Ascending aorta (tissue), 2 donors: ENCODE results near the gene IGSF3. TPM values are rescaled to one million over a fixed set of nuclear protein-coding genes. Genes with fewer than 3 reads are reported as not detected.

ENCODE experiments used
- DNase-seq, 2 donors: peaks; one replicate each; pipeline ENCODE4 v3.0.0-alpha.2; 2019; ENCODE audit warnings: low spot score in 2 of 2
- H3K27ac ChIP-seq, 2 donors: fragments of 200-600 bp; sonication (generic); one replicate each; pipeline ENCODE4 v1.5.1; 2016 to 2017; ENCODE audit warnings: mild to moderate bottlenecking in 1 of 2
- H3K27me3 ChIP-seq: fragments of 200-600 bp; sonication (generic); one replicate; pipeline ENCODE4 v1.5.1; 2017
- H3K36me3 ChIP-seq, 2 donors: fragments of 200-600 bp; sonication (generic); one replicate each; pipeline ENCODE4 v1.5.1; 2016
- H3K4me1 ChIP-seq, 2 donors: fragments of 200-600 bp; sonication (generic); one replicate each; pipeline ENCODE4 v1.5.1; 2016 to 2017; ENCODE audit warnings: mild to moderate bottlenecking in 1 of 2
- H3K4me3 ChIP-seq, 2 donors: fragments of 200-600 bp; sonication (generic); one replicate each; pipeline ENCODE4 v1.5.1; 2016 to 2017; ENCODE audit warnings: mild to moderate bottlenecking in 1 of 2
- H3K9me3 ChIP-seq, 2 donors: fragments of 200-600 bp; sonication (generic); one replicate each; pipeline ENCODE4 v1.5.1; 2016
- intact Hi-C: fragments of 100-400 bp; cut with DNase I; formaldehyde crosslinking; loops from one replicate; pipeline ENCODE4 v1.15.1; 2023
- total RNA-seq: library from RNA; depleted of rRNA; stranded (reverse); fragments of >200 nt; gene quantifications from one replicate; pipeline ENCODE4 v1.1.0, GENCODE V29; 2016
- TF ChIP-seq, protein P1 (sequence below), 3 experiments: fragments of 200-600 bp in 2 of 3; fragments of 450-650 bp in 1 of 3; sonication (generic) in 2 of 3; IDR thresholded peaks; one replicate each; pipeline ENCODE4 v1.5.1; 2016 to 2019; ENCODE audit warnings: antibody characterized with exemption in 3 of 3, mild to moderate bottlenecking in 1 of 3, moderate library complexity in 1 of 3

The IGSF3 gene
- total RNA-seq, 1 donor from 2014 or later: 0.64 TPM

DNA sequence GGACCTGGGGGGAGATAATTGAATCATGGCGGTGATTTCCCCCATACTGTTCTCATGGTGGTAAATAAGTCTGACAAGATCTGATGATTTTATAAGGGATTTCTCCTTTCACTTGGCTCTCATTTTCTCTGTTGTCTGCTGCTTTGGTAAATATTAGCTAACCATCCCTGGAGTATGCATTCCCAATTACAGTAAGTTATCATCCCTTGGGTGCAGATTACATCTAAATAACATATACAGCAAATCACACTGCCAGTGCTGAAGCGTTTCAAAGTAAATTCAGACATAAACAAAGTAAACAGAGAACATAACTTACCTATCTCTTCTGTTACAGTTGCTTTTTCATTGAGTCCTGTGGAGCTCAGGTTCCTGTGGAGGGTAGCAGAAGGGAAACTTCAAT lies 38.6 kb upstream of the IGSF3 start:
- DNase-seq: no peak
- TF ChIP-seq, protein P1, sequence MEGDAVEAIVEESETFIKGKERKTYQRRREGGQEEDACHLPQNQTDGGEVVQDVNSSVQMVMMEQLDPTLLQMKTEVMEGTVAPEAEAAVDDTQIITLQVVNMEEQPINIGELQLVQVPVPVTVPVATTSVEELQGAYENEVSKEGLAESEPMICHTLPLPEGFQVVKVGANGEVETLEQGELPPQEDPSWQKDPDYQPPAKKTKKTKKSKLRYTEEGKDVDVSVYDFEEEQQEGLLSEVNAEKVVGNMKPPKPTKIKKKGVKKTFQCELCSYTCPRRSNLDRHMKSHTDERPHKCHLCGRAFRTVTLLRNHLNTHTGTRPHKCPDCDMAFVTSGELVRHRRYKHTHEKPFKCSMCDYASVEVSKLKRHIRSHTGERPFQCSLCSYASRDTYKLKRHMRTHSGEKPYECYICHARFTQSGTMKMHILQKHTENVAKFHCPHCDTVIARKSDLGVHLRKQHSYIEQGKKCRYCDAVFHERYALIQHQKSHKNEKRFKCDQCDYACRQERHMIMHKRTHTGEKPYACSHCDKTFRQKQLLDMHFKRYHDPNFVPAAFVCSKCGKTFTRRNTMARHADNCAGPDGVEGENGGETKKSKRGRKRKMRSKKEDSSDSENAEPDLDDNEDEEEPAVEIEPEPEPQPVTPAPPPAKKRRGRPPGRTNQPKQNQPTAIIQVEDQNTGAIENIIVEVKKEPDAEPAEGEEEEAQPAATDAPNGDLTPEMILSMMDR (IDR thresholded peaks at IDR 0.05): no peak
- intact Hi-C loops: no loop called here
- Histone ChIP-seq H3K36me3 (no peaks in the 10 kb centered on the region), H3K4me1 (peaks cover 0 to 6% of the 10 kb centered on the region in 2 donors), H3K4me3 (no peak overlapping the region), H3K27ac (no peak overlapping the region), H3K9me3 (peaks cover 0 to 3% of the 10 kb centered on the region in 2 donors), H3K27me3 (no peaks in the 10 kb centered on the region)

DNA sequence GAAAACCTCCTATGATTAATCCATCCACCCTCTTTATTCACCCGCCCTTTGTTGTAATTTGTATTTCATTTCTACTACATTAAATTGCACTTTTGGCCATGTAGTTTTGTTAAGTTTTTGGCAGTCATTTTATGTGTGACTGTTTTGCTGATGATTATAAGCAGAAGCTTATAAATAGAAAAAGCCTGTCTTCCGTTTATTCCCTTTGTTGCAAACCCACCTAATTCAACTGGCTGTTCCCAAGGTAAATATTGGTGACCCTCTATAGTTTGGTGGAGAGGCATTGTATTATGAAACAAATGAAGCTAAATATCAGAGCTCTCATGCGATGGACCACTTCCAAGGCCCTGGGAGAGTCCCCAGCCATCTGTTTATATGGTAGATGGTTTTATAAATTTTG lies 36.7 kb upstream of the IGSF3 start:
- Histone ChIP-seq H3K4me3 (no peak overlapping the region), H3K27ac (no peak overlapping the region), H3K36me3 (no peaks in the 10 kb centered on the region), H3K4me1 (no peaks in the 10 kb centered on the region), H3K27me3 (no peaks in the 10 kb centered on the region), H3K9me3 (peaks cover 0 to 3% of the 10 kb centered on the region in 2 donors)
- no peak for DNase-seq
- TF ChIP-seq, protein P1 (IDR thresholded peaks at IDR 0.05): no peak
- intact Hi-C loops: no loop called here

DNA sequence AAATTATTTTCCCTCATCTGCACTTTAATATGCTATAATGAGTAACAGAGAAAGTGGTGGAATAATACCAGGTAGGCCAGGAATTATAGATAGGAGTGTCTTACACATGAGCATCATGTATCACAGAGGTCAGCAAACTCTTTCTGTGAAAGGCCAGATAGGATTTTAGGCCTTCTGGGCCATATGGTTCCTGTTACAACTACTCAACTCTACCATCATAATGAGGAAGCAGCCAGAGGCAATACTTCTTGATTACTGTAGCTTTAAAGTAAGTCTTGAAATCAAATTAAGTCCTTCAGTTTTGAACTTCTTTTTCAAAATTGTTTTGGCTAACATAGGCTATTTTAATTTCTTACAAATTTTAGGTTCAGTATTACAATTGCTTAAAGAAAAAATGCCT lies 32.1 kb upstream of the IGSF3 start:
- intact Hi-C loops: no loop called here
- peaks cover 0 to 3% of the 10 kb centered on the region in 2 donors for H3K9me3 ChIP-seq
- TF ChIP-seq, protein P1 (IDR thresholded peaks at IDR 0.05): no peak
- no peaks in the 10 kb centered on the region for H3K4me1 ChIP-seq
- no peaks in the 10 kb centered on the region for H3K36me3 ChIP-seq
- no peak for DNase-seq
- no peak overlapping the region for H3K4me3 ChIP-seq
- no peak overlapping the region for H3K27ac ChIP-seq
- H3K27me3 ChIP-seq: no peaks in the 10 kb centered on the region

DNA sequence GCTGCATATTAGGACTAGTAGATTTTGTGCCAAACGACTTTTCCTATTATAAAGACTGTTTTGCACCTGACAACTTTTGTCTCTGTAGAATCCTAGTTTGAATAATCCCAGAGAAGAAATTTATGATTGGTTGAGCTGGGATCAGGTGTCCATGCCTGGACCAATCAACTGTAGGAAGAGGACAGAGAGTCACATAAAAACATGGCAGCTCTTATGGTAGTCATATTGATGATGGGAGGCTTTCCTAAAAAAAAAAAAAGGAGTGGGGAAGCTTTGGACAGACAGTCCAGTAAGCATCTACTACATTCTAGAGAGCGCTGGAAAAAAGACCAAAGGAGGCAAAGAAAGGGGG lies 30.7 kb upstream of the IGSF3 start:
- Histone ChIP-seq H3K4me1 (no peaks in the 10 kb centered on the region), H3K27ac (no peak overlapping the region), H3K4me3 (no peak overlapping the region), H3K9me3 (peaks cover 0 to 3% of the 10 kb centered on the region in 2 donors), H3K36me3 (no peaks in the 10 kb centered on the region), H3K27me3 (no peaks in the 10 kb centered on the region)
- TF ChIP-seq, protein P1 (IDR thresholded peaks at IDR 0.05): no peak
- DNase-seq: no peak
- intact Hi-C loops: no loop called here

DNA sequence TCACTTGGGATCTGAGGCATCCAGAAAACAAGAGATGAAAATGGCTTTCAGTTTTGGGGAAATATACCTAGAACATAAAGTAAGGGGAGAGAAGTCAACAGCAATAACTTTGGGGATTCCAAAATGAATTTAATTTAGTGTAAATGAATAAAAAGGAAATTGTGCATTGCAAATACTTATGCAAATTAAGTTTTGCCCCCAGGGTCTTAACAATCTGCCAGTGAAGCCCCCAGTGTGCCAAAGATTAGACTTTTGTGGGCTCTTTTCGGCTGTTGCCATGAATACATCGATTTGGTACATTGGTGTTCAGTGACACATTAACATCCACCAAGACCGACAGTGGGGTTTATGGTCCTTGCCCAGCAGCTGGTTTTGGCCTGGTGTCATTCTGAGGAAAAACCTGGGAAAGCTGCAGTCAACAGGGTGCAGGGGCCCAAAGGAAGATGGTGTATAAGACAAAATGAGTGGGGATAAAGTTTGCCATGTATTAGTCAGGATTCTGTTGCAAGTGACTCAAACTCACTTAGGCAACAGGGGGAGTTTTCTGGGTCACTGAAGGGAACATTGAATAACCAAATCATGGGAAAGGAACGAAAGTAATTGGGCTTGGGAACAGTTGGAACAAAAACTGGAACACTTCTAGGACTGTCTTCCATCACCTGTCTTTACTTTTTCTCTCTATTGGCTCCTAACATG lies 30.2 kb upstream of the IGSF3 start:
- DNase-seq: no peak

More for the DNA sequence above, 30.2 kb upstream of the IGSF3 start:
- intact Hi-C loops: no loop called here
- Histone ChIP-seq H3K4me3 (no peak overlapping the region), H3K9me3 (no peaks in the 10 kb centered on the region), H3K36me3 (no peaks in the 10 kb centered on the region), H3K4me1 (no peaks in the 10 kb centered on the region), H3K27me3 (no peaks in the 10 kb centered on the region), H3K27ac (no peak overlapping the region)
- TF ChIP-seq, protein P1 (IDR thresholded peaks at IDR 0.05): no peak
